HepG2 (cell line): Measurements from ENCODE around the gene OAS3. TPM values are rescaled to one million over a fixed set of nuclear protein-coding genes. Genes with fewer than 3 reads are reported as not detected.

Experiments used
- ATAC-seq: fragments of 200-7000 bp; cut with Tn5 transposase; 3 replicates; pipeline ENCODE4 v1.9.1; 2020; ENCODE audit warnings: mild to moderate bottlenecking, moderate library complexity
- BruUV-seq: library from RNA; stranded (reverse); fragments of 400-500 nt; replicated peaks from 2 replicates; lab custom pipeline; 2021; lab: Mats Ljungman, UMichigan
- CTCF ChIA-PET: fragments of 300-600 bp; formaldehyde crosslinking; extraction: SDS; loops from one replicate; lab custom pipeline; 2021; ENCODE audit warnings: low total read pairs, inconsistent platforms, low intra/inter-chr PET ratio; lab: Yijun Ruan, JAX
- POLR2A ChIA-PET: fragments of 350-600 bp; sonication (Branson Sonifier 250); formaldehyde crosslinking; loops from one replicate; lab custom pipeline; 2020; ENCODE audit warnings: antibody characterized with exemption, inconsistent platforms; lab: Yijun Ruan, JAX
- DNase-seq: peaks from one replicate; pipeline ENCODE4 v3.0.0-alpha.2; 2015; ENCODE audit warnings: low spot score
- FAIRE-seq: peaks from 3 replicates; lab custom pipeline; 2011; peaks lifted over from hg19 to GRCh38; lab: Jason Lieb, UNC
- H2AFZ ChIP-seq: one replicate; pipeline ENCODE4 v1.6.1; 2011; ENCODE audit warnings: low read length, inconsistent platforms
- H3K27ac ChIP-seq: fragments of 300-600 bp; 3 replicates; pipeline ENCODE4 v1.8.0; 2011; ENCODE audit warnings: mixed run types, mild to moderate bottlenecking, mixed read lengths, low read length, inconsistent platforms; ENCODE audit not compliant: insufficient read depth; ENCODE audit errors: extremely low read length
- H3K27me3 ChIP-seq, 2 experiments: fragments of 200-600 bp in 1 of 2; 2 replicates in 1 of 2; 3 replicates in 1 of 2; pipeline versions ENCODE4 v1.6.0 to v1.8.0; 2011; ENCODE audit warnings: low read length in 2 of 2, mild to moderate bottlenecking in 2 of 2, moderate library complexity in 2 of 2, inconsistent platforms in 1 of 2; ENCODE audit not compliant: insufficient read depth in 2 of 2, control insufficient read depth in 1 of 2
- H3K36me3 ChIP-seq, 2 experiments: fragments of 200-600 bp in 1 of 2; replicated peaks in 1 of 2; 2 replicates in 1 of 2; 3 replicates in 1 of 2; pipeline versions ENCODE4 v1.5.1 to v1.8.0; 2011; ENCODE audit warnings: low read length in 2 of 2, inconsistent platforms in 1 of 2; ENCODE audit not compliant: insufficient read depth in 2 of 2, control insufficient read depth in 1 of 2
- H3K4me1 ChIP-seq: 2 replicates; pipeline ENCODE4 v1.5.1; 2012; ENCODE audit warnings: low read length, inconsistent platforms; ENCODE audit not compliant: insufficient read depth
- H3K4me2 ChIP-seq: 2 replicates; pipeline ENCODE4 v1.6.0; 2011; ENCODE audit warnings: low read depth, low read length, inconsistent platforms
- H3K4me3 ChIP-seq, 3 experiments: fragments of 200-600 bp in 1 of 3; sonication (generic), shearing (Covaris generic) in 1 of 3; replicated peaks in 1 of 3; 2 replicates each; pipeline ENCODE4 v1.5.1; 2011 to 2016; ENCODE audit warnings: low read length in 3 of 3, inconsistent platforms in 2 of 3, low read depth in 2 of 3, mild to moderate bottlenecking in 2 of 3, control low read depth in 1 of 3, mixed read lengths in 1 of 3; ENCODE audit not compliant: insufficient read depth in 1 of 3
- H3K79me2 ChIP-seq: one replicate; pipeline ENCODE4 v1.6.1; 2011; ENCODE audit warnings: low read length, inconsistent platforms; ENCODE audit not compliant: insufficient read depth
- H3K9ac ChIP-seq: 2 replicates; pipeline ENCODE4 v1.6.0; 2011; ENCODE audit warnings: mild to moderate bottlenecking, low read depth, low read length, inconsistent platforms; ENCODE audit not compliant: insufficient read depth
- H3K9me3 ChIP-seq: 2 replicates; pipeline ENCODE4 v1.5.1; 2012; ENCODE audit warnings: mild to moderate bottlenecking, low read length
- H4K20me1 ChIP-seq: 2 replicates; pipeline ENCODE4 v1.6.0; 2011; ENCODE audit warnings: inconsistent platforms, mild to moderate bottlenecking, low read length, moderate library complexity; ENCODE audit not compliant: insufficient read depth
- CHCHD3 ChIP-seq: sonication (generic); formaldehyde crosslinking; IDR thresholded peaks from 2 replicates; pipeline ENCODE4 v1.8.0; 2022; ENCODE audit warnings: mild to moderate bottlenecking, missing genetic modification reagents, moderate library complexity
- ERF ChIP-seq: IDR thresholded peaks from 2 replicates; pipeline ENCODE4 v1.6.1; 2018; ENCODE audit warnings: missing biosample characterization, missing genetic modification reagents
- FOXA1 ChIP-seq, 2 experiments: fragments of 450-650 bp in 1 of 2; sonication (generic) in 1 of 2; formaldehyde crosslinking in 1 of 2; IDR thresholded peaks; 2 replicates each; pipeline versions ENCODE4 v1.4.0 to v1.6.1; 2016 to 2020; ENCODE audit warnings: missing genetic modification reagents in 1 of 2
- FOXJ3 ChIP-seq: sonication (generic); formaldehyde crosslinking; IDR thresholded peaks from 2 replicates; pipeline ENCODE4 v1.4.0; 2020; ENCODE audit warnings: missing genetic modification reagents, mild to moderate bottlenecking, borderline replicate concordance
- HDAC1 ChIP-seq: sonication (generic); formaldehyde crosslinking; IDR thresholded peaks from 2 replicates; pipeline ENCODE4 v1.5.1; 2020; ENCODE audit warnings: mild to moderate bottlenecking, missing genetic modification reagents
- JUND ChIP-seq: sonication (generic); formaldehyde crosslinking; IDR thresholded peaks from 2 replicates; pipeline ENCODE4 v1.8.0; 2022; ENCODE audit warnings: mild to moderate bottlenecking, missing genetic modification reagents
- MAF1 ChIP-seq: sonication (generic); formaldehyde crosslinking; IDR thresholded peaks from 2 replicates; pipeline ENCODE4 v1.5.0; 2020; ENCODE audit warnings: missing genetic modification reagents, borderline replicate concordance
- MAFG ChIP-seq: sonication (generic); formaldehyde crosslinking; IDR thresholded peaks from 2 replicates; pipeline ENCODE4 v1.5.1; 2020; ENCODE audit warnings: mild to moderate bottlenecking, missing genetic modification reagents
- MEF2D ChIP-seq: sonication (generic); formaldehyde crosslinking; IDR thresholded peaks from 2 replicates; pipeline ENCODE4 v1.5.1; 2020; ENCODE audit warnings: mild to moderate bottlenecking, missing genetic modification reagents
- NCOA5 ChIP-seq: sonication (generic); formaldehyde crosslinking; IDR thresholded peaks from 2 replicates; pipeline ENCODE4 v1.4.0; 2020; ENCODE audit warnings: missing genetic modification reagents
- PPARG ChIP-seq: conservative IDR thresholded peaks from 2 replicates; pipeline ENCODE4 v1.6.1; 2016; ENCODE audit warnings: missing biosample characterization, missing genetic modification reagents
- SRY ChIP-seq: sonication (generic); formaldehyde crosslinking; IDR thresholded peaks from 2 replicates; pipeline ENCODE4 v1.8.0; 2022; ENCODE audit warnings: mild to moderate bottlenecking, missing genetic modification reagents
- ZFP37 ChIP-seq: sonication (generic); formaldehyde crosslinking; IDR thresholded peaks from 2 replicates; pipeline ENCODE4 v1.4.0; 2020; ENCODE audit warnings: missing genetic modification reagents, borderline replicate concordance
- ZNF251 ChIP-seq: sonication (generic); formaldehyde crosslinking; IDR thresholded peaks from 2 replicates; pipeline ENCODE4 v1.9.0; 2021; ENCODE audit warnings: mild to moderate bottlenecking, missing genetic modification reagents
- ZNF343 ChIP-seq: sonication (generic); formaldehyde crosslinking; IDR thresholded peaks from 2 replicates; pipeline ENCODE4 v1.4.0; 2020; ENCODE audit warnings: mild to moderate bottlenecking, missing genetic modification reagents
- ZNF83 ChIP-seq: sonication (generic); formaldehyde crosslinking; IDR thresholded peaks from 2 replicates; pipeline ENCODE4 v1.4.0; 2020; ENCODE audit warnings: missing genetic modification reagents, mild to moderate bottlenecking, borderline replicate concordance
- WGBS: methylation state at CpG from one replicate; pipeline ENCODE4 v1.1.6; 2017; ENCODE audit warnings: low lambda C conversion rate; 5-methylcytosine and 5-hydroxymethylcytosine counted together
- in situ Hi-C: cut with HindIII; loops from 2 replicates; pipeline ENCODE4 v1.10.0; 2017; ENCODE audit warnings: low pct_unique_long_range_greater_than_20kb; ENCODE audit not compliant: extremely low pct_ligation_motif_present
- intact Hi-C: fragments of 100-400 bp; cut with micrococcal nuclease; formaldehyde crosslinking; loops from one replicate; pipeline ENCODE4 v1.10.0; 2022; ENCODE audit not compliant: unreplicated experiment
- polyA plus RNA-seq, 8 experiments: library from polyadenylated mRNA; depleted of rRNA in 3 of 8; stranded (reverse) in 7 of 8; unstranded in 1 of 8; fragments of >200 nt; fragmentation: Illumina TruSeq in 4 of 8; extraction: Trizol in 4 of 8; gene quantifications; 2 replicates each; pipeline versions ENCODE4 v1.2.1 to v1.2.3, GENCODE V29; 2011 to 2016; ENCODE audit warnings: low read depth in 4 of 8, missing spikeins in 1 of 8, mixed read lengths in 1 of 8; ENCODE audit not compliant: insufficient read depth in 1 of 8
- total RNA-seq, 5 experiments: library from RNA; depleted of rRNA; stranded (reverse); fragments of >200 nt; fragmentation: Illumina TruSeq; extraction: Trizol; gene quantifications; 2 replicates each; pipeline ENCODE4 v1.2.3, GENCODE V29; 2016; ENCODE audit warnings: low read depth in 1 of 5
- TF ChIP-seq, protein P1 (sequence below): sonication (generic); formaldehyde crosslinking; IDR thresholded peaks from 2 replicates; pipeline ENCODE4 v1.5.1; 2020; ENCODE audit warnings: mild to moderate bottlenecking, missing genetic modification reagents, borderline replicate concordance

The OAS3 gene
- total and polyA plus RNA-seq, 2 of the 13 experiments (the other 11 are each of a cell fraction or from before 2014, with no cell fraction given), result 4.8 to 10.5 TPM

DNA sequence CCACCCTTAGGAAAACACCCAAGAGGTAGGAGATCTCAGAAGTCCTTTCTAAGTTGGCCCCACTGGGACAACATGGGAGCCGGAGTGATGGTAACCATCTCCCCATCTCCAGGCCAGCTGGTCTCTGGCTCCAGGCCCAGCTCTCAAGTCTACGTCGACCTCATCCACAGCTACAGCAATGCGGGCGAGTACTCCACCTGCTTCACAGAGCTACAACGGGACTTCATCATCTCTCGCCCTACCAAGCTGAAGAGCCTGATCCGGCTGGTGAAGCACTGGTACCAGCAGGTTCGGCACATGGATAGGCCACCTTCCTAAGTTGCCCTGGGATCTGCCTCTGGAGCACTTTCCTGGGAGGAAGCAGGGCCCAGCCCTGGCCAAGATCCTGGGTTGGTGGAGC is 29.0 kb downstream of the OAS3 start:
- Histone ChIP-seq H3K4me1 (peaks cover 6% of the 10 kb centered on the region; the same call in 1 of the 2 replicates), H3K27me3 (no peaks in the 10 kb centered on the region), H3K4me2 (no peak overlapping the region), H3K79me2 (no peaks in the 10 kb centered on the region), H2AFZ (no peak overlapping the region)
- BruUV-seq, result no TSS peak
- ATAC-seq, result no peak
- CTCF ChIA-PET, result no interaction called here
- intact Hi-C loops, result no loop called here
- TF ChIP-seq, protein P1, sequence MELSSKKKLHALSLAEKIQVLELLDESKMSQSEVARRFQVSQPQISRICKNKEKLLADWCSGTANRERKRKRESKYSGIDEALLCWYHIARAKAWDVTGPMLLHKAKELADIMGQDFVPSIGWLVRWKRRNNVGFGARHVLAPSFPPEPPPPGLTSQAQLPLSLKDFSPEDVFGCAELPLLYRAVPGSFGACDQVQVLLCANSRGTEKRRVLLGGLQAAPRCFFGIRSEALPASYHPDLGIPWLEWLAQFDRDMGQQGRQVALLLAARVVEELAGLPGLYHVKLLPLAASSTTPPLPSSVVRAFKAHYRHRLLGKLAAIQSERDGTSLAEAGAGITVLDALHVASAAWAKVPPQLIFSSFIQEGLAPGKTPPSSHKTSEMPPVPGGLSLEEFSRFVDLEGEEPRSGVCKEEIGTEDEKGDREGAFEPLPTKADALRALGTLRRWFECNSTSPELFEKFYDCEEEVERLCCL, result no peak
- TF ChIP-seq MAF1 (CRISPR knock-in tag) (no peak), CHCHD3 (no peak), PPARG (no peak), ZNF83 (no peak), FOXA1 (IDR thresholded peaks at IDR 0.05) (no peak), FOXA1 (CRISPR knock-in tag; IDR thresholded peaks at IDR 0.05) (no peak), MAFG (CRISPR knock-in tag) (no peak), ZNF343 (CRISPR knock-in tag) (no peak), MEF2D (CRISPR knock-in tag) (no peak), HDAC1 (CRISPR knock-in tag) (no peak), ZFP37 (CRISPR knock-in tag) (no peak), ERF (CRISPR knock-in tag) (no peak), ZNF251 (CRISPR knock-in tag) (no peak), JUND (CRISPR knock-in tag) (no peak), SRY (CRISPR knock-in tag) (no peak), NCOA5 (CRISPR knock-in tag) (no peak), FOXJ3 (no peak)
- TF ChIP-seq, all 625 proteins: peak for 0
- DNase-seq (no peak), FAIRE-seq (no peak)
- Histone ChIP-seq H4K20me1 (no peaks in the 10 kb centered on the region), H3K9me3 (no peaks in the 10 kb centered on the region), H3K4me3 (no peak overlapping the region), H3K36me3 (peaks cover 6 to 12% of the 10 kb centered on the region in 2 experiments; a peak in 4 of 5 replicates), H3K27ac (no peak overlapping the region), H3K9ac (no peak overlapping the region)
- POLR2A ChIA-PET, result no interaction called here
- WGBS, result no CpG with 5 or more reads among the region's 9 CpGs
- in situ Hi-C loops, result no loop called here
